SK-N-MC (cell line): ENCODE data around the gene KCNAB2.

ENCODE experiments used
- EZH2 ChIP-seq: fragments of 200-600 bp; sonication (generic); IDR thresholded peaks from one replicate; pipeline ENCODE4 v1.6.1; 2017; ENCODE audit warnings: antibody characterized with exemption
- FOXP2 ChIP-seq: optimal IDR thresholded peaks from 2 replicates; pipeline ENCODE3; 2011; ENCODE audit warnings: mild to moderate bottlenecking, moderate library complexity; ENCODE audit not compliant: insufficient read depth; ENCODE audit errors: extremely low read length, control extremely low read depth
- POLR2AphosphoS5 ChIP-seq: IDR thresholded peaks from 2 replicates; pipeline ENCODE4 v1.6.1; 2012; ENCODE audit warnings: mild to moderate bottlenecking, low read depth, low read length, borderline replicate concordance

GRCh38 chr1:5998906-5999301, 46.8 kb upstream of the KCNAB2 start:
- TF ChIP-seq POLR2AphosphoS5 (no peak), EZH2 (no peak), FOXP2 (no peak)
